Measurements from ENCODE around the gene STK31.

DNA sequence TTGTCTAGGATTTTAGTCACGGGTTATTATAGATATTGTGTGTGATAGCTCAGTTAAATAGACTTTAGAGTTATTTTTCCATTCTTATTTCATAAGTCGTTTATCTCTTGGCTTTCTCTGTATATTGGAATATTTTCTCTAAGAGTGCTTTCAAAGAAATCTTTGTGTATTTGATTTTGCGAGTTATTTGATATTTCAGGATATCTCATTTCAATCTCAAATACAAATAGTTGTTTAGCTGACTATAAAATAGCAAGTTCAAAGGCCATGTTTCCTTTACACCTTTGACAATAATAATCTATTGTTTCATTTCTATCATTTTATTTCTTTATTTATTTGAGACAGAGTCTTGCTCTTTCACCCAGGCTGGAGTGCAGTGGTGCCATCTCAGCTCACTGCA lies 55.9 kb downstream of the STK31 start:
- TF ChIP-seq CTCF (conservative IDR thresholded peaks at IDR 0.05): no peak
- TF ChIP-seq ZFX (IDR thresholded peaks at IDR 0.05): no peak

All from C4-2B (cell line).